Activated CD4-positive, alpha-beta T cell treated with anti-CD3 and anti-CD28 coated beads, Interleukin-2, amount 10 ng/mL, durations not matched to agents 7 days and 5 days (primary cell): ENCODE data around the gene APBA1. TPM values are rescaled to one million over a fixed set of nuclear protein-coding genes. Genes with fewer than 3 reads are reported as not detected.
A peak's percentile ranks its signal among the peaks of the same experiment; 100 is the strongest.

Source experiments
- CTCF ChIA-PET: fragments of 350-600 bp; sonication (Branson Sonifier 250); formaldehyde crosslinking; loops from one replicate; lab custom pipeline; 2021; ENCODE audit warnings: antibody characterized with exemption; lab: Charles Lee
- POLR2A ChIA-PET: fragments of 350-600 bp; sonication (Branson Sonifier 250); formaldehyde crosslinking; loops from one replicate; lab custom pipeline; 2021; ENCODE audit warnings: antibody characterized with exemption; lab: Charles Lee
- DNase-seq: peaks from one replicate; pipeline ENCODE4 v3.0.0-alpha.2; 2020
- H3K27ac Mint-ChIP-seq: one replicate; pipeline ENCODE4 v1.8.0; 2021; ENCODE audit warnings: mild to moderate bottlenecking, moderate library complexity, mixed read lengths
- H3K27me3 Mint-ChIP-seq: one replicate; pipeline ENCODE4 v1.8.0; 2021; ENCODE audit warnings: mixed read lengths
- H3K36me3 Mint-ChIP-seq: one replicate; pipeline ENCODE4 v1.8.0; 2021; ENCODE audit warnings: low read depth, mixed read lengths
- H3K4me1 Mint-ChIP-seq: one replicate; pipeline ENCODE4 v1.8.0; 2021; ENCODE audit warnings: mixed read lengths
- H3K4me3 Mint-ChIP-seq: one replicate; pipeline ENCODE4 v1.8.0; 2021; ENCODE audit warnings: mild to moderate bottlenecking, moderate library complexity, mixed read lengths
- H3K9me3 Mint-ChIP-seq: one replicate; pipeline ENCODE4 v1.8.0; 2021; ENCODE audit warnings: mixed read lengths
- total RNA-seq, 2 experiments: library from RNA; stranded (reverse); gene quantifications; one replicate each; pipeline ENCODE4 v1.2.3, GENCODE V29; 2021

APBA1 gene
- total RNA-seq, 2 experiments from 2014 or later, result 1.6 to 2.3 TPM

GRCh38 chr9:69579032-69579758 is 93.0 kb downstream of the APBA1 start:
- CTCF ChIA-PET, result no interaction called here

DNA sequence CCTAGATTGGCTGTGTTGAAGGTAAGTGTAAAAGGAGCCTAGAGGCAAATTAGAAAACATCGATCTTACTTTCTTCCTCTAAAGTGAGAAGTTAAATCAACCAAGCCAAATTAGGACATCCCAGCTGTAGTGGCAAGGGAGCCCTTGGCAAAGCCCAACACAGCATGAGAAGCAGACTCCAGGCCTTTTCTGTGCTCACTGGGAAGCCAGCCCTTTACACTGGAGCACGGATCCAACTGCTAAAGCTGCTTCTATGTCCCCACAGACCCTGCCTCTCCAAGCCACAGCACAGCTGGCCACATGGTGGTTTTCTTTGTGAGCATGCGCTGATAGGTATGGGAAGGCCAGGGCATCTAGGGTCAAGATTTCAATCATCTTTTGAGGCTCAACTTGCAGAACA is 94.1 kb downstream of the APBA1 start:
- Mint-ChIP-seq H3K4me1 (peaks cover 4% of the 10 kb centered on the region), H3K9me3 (no peaks in the 10 kb centered on the region), H3K27ac (no peak overlapping the region), H3K4me3 (no peak overlapping the region), H3K36me3 (no peaks in the 10 kb centered on the region), H3K27me3 (no peaks in the 10 kb centered on the region)
- CTCF ChIA-PET, result no interaction called here
- no peak for DNase-seq
- POLR2A ChIA-PET, result no interaction called here

More at GRCh38 chr9:69579032-69579758, 93.0 kb downstream of the APBA1 start:
- POLR2A ChIA-PET, result no interaction called here
- Mint-ChIP-seq H3K36me3 (no peaks in the 10 kb centered on the region), H3K4me1 (peaks cover 4% of the 10 kb centered on the region), H3K9me3 (no peaks in the 10 kb centered on the region), H3K27ac (no peak overlapping the region), H3K27me3 (no peaks in the 10 kb centered on the region), H3K4me3 (no peak overlapping the region)
- no peak for DNase-seq

DNA sequence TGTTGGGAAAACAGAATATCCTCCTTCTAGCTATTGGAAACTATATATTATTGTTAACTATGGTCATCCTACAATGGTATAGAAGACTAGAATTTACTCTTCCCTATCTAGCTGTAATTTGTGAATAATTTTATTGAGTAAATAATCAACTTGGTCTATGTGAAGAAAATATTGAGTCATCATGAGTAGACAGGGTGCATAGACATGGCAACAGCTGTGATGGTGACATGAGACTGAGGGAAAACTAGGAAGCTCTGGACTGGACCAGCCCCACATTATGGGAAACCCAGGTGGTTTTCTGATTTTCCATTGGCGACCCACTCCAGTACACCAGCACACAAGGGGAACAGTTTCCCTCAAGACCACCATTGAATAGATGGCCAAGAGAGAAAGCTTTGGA is 95.0 kb downstream of the APBA1 start:
- Mint-ChIP-seq H3K4me3 (no peak overlapping the region), H3K36me3 (no peaks in the 10 kb centered on the region), H3K9me3 (no peaks in the 10 kb centered on the region), H3K27me3 (no peaks in the 10 kb centered on the region), H3K27ac (no peak overlapping the region), H3K4me1 (no peaks in the 10 kb centered on the region)
- ChIA-PET CTCF (no interaction called here), POLR2A (no interaction called here)
- DNase-seq, result no peak

- POLR2A ChIA-PET, result no interaction called here
- peak overlapping the region; percentile 9 for H3K27ac Mint-ChIP-seq
- no peak overlapping the region for H3K4me3 Mint-ChIP-seq
- H3K9me3 Mint-ChIP-seq, result no peaks in the 10 kb centered on the region
- no peaks in the 10 kb centered on the region for H3K4me1 Mint-ChIP-seq
- CTCF ChIA-PET, result interaction anchor here (0.6 kb wide), 1 partner anchor 257 kb away, joined by 3 read pairs; no protein-coding TSS in a partner anchor
- DNase-seq, result no peak
- H3K36me3 Mint-ChIP-seq, result no peaks in the 10 kb centered on the region
- no peaks in the 10 kb centered on the region for H3K27me3 Mint-ChIP-seq
These were observed 98.1 kb downstream of the APBA1 start for GRCh38 chr9:69574057-69574456.

- Mint-ChIP-seq H3K9me3 (no peaks in the 10 kb centered on the region), H3K27me3 (no peaks in the 10 kb centered on the region), H3K4me1 (no peaks in the 10 kb centered on the region), H3K4me3 (no peak overlapping the region), H3K36me3 (no peaks in the 10 kb centered on the region), H3K27ac (no peak overlapping the region)
- ChIA-PET POLR2A (no interaction called here), CTCF (interaction anchor here (0.6 kb wide), 1 partner anchor 257 kb away, joined by 3 read pairs; no protein-coding TSS in a partner anchor)
- no peak for DNase-seq
These were observed 98.5 kb downstream of the APBA1 start for GRCh38 chr9:69573651-69574050.

DNA sequence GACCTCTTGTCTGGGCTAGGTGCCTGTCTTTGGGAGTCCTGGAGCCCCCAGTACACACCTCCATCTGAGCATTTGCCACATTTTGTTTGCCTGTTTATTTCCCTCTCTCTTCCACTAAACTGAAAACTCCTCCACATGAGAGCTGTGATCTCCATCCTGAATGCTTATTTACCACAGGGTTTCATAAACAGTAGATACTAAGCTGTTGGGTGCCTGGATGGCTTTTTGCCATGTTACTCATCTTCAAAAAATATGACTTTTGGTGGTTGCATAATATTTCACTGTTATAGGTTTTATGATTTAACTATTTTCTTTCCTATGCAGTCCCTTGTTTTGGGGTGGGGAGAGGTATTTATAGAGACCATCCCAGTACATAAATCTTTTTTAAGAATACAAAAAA is 99.6 kb downstream of the APBA1 start:
- ChIA-PET CTCF (interaction anchor here (0.6 to 1.3 kb wide), 2 partner anchors 18 to 405 kb away, joined by 3 to 6 read pairs; no protein-coding TSS in a partner anchor), POLR2A (no interaction called here)
- DNase-seq, result no peak
- no peaks in the 10 kb centered on the region for H3K4me1 Mint-ChIP-seq
- H3K36me3 Mint-ChIP-seq, result no peaks in the 10 kb centered on the region
- no peaks in the 10 kb centered on the region for H3K9me3 Mint-ChIP-seq
- no peak overlapping the region for H3K4me3 Mint-ChIP-seq
- H3K27me3 Mint-ChIP-seq, result no peaks in the 10 kb centered on the region
- H3K27ac Mint-ChIP-seq, result no peak overlapping the region

GRCh38 chr9:69571032-69571431 is 101.1 kb downstream of the APBA1 start:
- Mint-ChIP-seq H3K4me1 (no peaks in the 10 kb centered on the region), H3K27me3 (no peaks in the 10 kb centered on the region), H3K27ac (no peak overlapping the region), H3K36me3 (no peaks in the 10 kb centered on the region), H3K9me3 (no peaks in the 10 kb centered on the region), H3K4me3 (no peak overlapping the region)
- CTCF ChIA-PET, result interaction anchor here (0.6 to 1.3 kb wide), 2 partner anchors 19 to 52 kb away, joined by 3 read pairs; no protein-coding TSS in a partner anchor
- POLR2A ChIA-PET, result no interaction called here
- no peak for DNase-seq

- H3K4me3 Mint-ChIP-seq, result no peak overlapping the region
- ChIA-PET CTCF (interaction anchor here (1.0 kb wide), 1 partner anchor 148 kb away, joined by 3 read pairs; no protein-coding TSS in a partner anchor), POLR2A (no interaction called here)
- H3K27me3 Mint-ChIP-seq, result no peaks in the 10 kb centered on the region
- H3K27ac Mint-ChIP-seq, result no peak overlapping the region
- no peaks in the 10 kb centered on the region for H3K36me3 Mint-ChIP-seq
- H3K9me3 Mint-ChIP-seq, result no peaks in the 10 kb centered on the region
- no peaks in the 10 kb centered on the region for H3K4me1 Mint-ChIP-seq
- DNase-seq, result no peak
These were observed 102.3 kb downstream of the APBA1 start for GRCh38 chr9:69569738-69570451.

- POLR2A ChIA-PET, result no interaction called here
- H3K4me3 Mint-ChIP-seq, result no peak overlapping the region
These were observed 107.6 kb downstream of the APBA1 start for GRCh38 chr9:69564557-69564956.

GRCh38 chr9:69559126-69559525 is 113.0 kb downstream of the APBA1 start:
- H3K27ac Mint-ChIP-seq, result no peak overlapping the region
- H3K4me3 Mint-ChIP-seq, result no peak overlapping the region
- H3K9me3 Mint-ChIP-seq, result no peaks in the 10 kb centered on the region
- peaks cover 22% of the 10 kb centered on the region for H3K27me3 Mint-ChIP-seq
- no peaks in the 10 kb centered on the region for H3K4me1 Mint-ChIP-seq
- POLR2A ChIA-PET, result no interaction called here
- no peaks in the 10 kb centered on the region for H3K36me3 Mint-ChIP-seq
- no peak for DNase-seq
- CTCF ChIA-PET, result no interaction called here

More at GRCh38 chr9:69564557-69564956, 107.6 kb downstream of the APBA1 start:
- Mint-ChIP-seq H3K27me3 (peaks cover 3% of the 10 kb centered on the region), H3K36me3 (no peaks in the 10 kb centered on the region), H3K4me1 (no peaks in the 10 kb centered on the region), H3K27ac (no peak overlapping the region), H3K9me3 (no peaks in the 10 kb centered on the region)
- CTCF ChIA-PET, result no interaction called here
- no peak for DNase-seq

DNA sequence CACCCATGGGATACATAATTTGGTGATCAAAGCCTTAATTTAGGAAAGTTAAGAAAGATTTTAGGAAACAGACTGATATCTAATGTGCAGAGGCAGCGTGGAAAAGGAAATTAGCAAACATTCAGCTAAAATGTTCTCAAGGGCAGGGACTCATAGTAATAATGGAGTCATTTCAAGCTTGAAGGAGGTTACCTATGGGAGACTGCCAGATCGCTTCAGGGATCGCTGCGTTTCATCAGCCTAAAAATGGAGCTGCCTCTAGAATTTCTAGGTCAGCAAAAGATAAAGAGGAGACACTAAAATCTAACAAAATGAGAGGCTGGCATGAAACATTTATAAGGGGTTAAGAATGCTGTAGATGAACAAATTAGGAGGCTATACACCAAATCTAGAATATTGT is 115.5 kb downstream of the APBA1 start:
- Mint-ChIP-seq H3K4me3 (no peak overlapping the region), H3K27ac (no peak overlapping the region), H3K4me1 (no peaks in the 10 kb centered on the region), H3K36me3 (no peaks in the 10 kb centered on the region), H3K27me3 (peaks cover 31% of the 10 kb centered on the region), H3K9me3 (no peaks in the 10 kb centered on the region)
- POLR2A ChIA-PET, result no interaction called here
- DNase-seq, result no peak
- CTCF ChIA-PET, result interaction anchor here (1.3 kb wide), 1 partner anchor 10 kb away, joined by 3 read pairs; no protein-coding TSS in a partner anchor

DNA sequence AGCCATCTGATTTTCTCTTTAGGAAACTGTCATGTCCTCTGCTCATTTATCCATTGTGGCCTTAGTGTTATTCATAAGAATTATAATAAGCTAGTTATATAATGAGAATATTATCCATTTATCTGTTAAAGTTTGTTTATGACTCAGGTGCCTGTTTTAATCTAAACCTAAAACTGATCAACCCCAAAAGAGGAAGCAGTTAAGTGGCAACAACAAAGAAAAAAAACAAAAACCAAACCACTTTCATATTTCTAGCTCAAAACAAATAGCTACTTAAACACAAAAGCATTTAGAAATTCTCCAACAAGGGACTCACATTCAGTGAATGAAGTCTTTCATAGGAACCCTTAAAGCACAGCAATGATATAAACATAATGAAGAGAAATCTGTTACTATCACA is 116.4 kb downstream of the APBA1 start:
- Mint-ChIP-seq H3K36me3 (no peaks in the 10 kb centered on the region), H3K27me3 (peaks cover 31% of the 10 kb centered on the region), H3K4me3 (no peak overlapping the region), H3K4me1 (no peaks in the 10 kb centered on the region), H3K27ac (no peak overlapping the region), H3K9me3 (no peaks in the 10 kb centered on the region)
- POLR2A ChIA-PET, result no interaction called here
- DNase-seq, result no peak
- CTCF ChIA-PET, result interaction anchor here (1.3 kb wide), 1 partner anchor 10 kb away, joined by 3 read pairs; no protein-coding TSS in a partner anchor

GRCh38 chr9:69554945-69555344 is 117.2 kb downstream of the APBA1 start:
- no peaks in the 10 kb centered on the region for H3K36me3 Mint-ChIP-seq
- no peak for DNase-seq
- no peaks in the 10 kb centered on the region for H3K9me3 Mint-ChIP-seq
- H3K27ac Mint-ChIP-seq, result no peak overlapping the region
- POLR2A ChIA-PET, result no interaction called here
- H3K27me3 Mint-ChIP-seq, result peaks cover 38% of the 10 kb centered on the region
- H3K4me1 Mint-ChIP-seq, result no peaks in the 10 kb centered on the region
- CTCF ChIA-PET, result no interaction called here
- H3K4me3 Mint-ChIP-seq, result no peak overlapping the region
